HepG2 (cell line): ENCODE data around the gene AKAP8. TPM values are rescaled to one million over a fixed set of nuclear protein-coding genes. Genes with fewer than 3 reads are reported as not detected.
A peak's percentile ranks its signal among the peaks of the same experiment; 100 is the strongest.

Source experiments
- E2F5 ChIP-seq: sonication (generic); formaldehyde crosslinking; conservative IDR thresholded peaks from 2 replicates; pipeline ENCODE4 v1.4.0; 2020; ENCODE audit warnings: missing genetic modification reagents
- HDAC6 ChIP-seq: fragments of 200-600 bp; sonication (generic); IDR thresholded peaks from 2 replicates; pipeline ENCODE4 v1.7.0; 2017; ENCODE audit warnings: mild to moderate bottlenecking, antibody characterized with exemption, low read length, low read depth
- IRF2 ChIP-seq: IDR thresholded peaks from 2 replicates; pipeline ENCODE4 v1.6.1; 2018; ENCODE audit warnings: missing genetic modification reagents, missing compliant biosample characterization
- ISL2 ChIP-seq: sonication (generic); formaldehyde crosslinking; IDR thresholded peaks from 2 replicates; pipeline ENCODE4 v1.5.0; 2020; ENCODE audit warnings: missing genetic modification reagents
- KLF9 ChIP-seq: IDR thresholded peaks from 2 replicates; pipeline ENCODE4 v1.6.1; 2016; ENCODE audit warnings: low read depth
- NONO ChIP-seq, 2 experiments: fragments of 450-650 bp in 1 of 2; sonication (generic) in 1 of 2; formaldehyde crosslinking in 1 of 2; IDR thresholded peaks in 1 of 2; conservative IDR thresholded peaks in 1 of 2; 2 replicates each; pipeline versions ENCODE4 v1.6.1 to v1.8.0; 2017 to 2022; ENCODE audit warnings: mild to moderate bottlenecking in 1 of 2, missing genetic modification reagents in 1 of 2, moderate library complexity in 1 of 2
- NRL ChIP-seq: sonication (generic); formaldehyde crosslinking; IDR thresholded peaks from 2 replicates; pipeline ENCODE4 v1.5.0; 2020; ENCODE audit warnings: missing genetic modification reagents, mild to moderate bottlenecking, moderate library complexity, borderline replicate concordance
- SIX1 ChIP-seq: sonication (generic); formaldehyde crosslinking; IDR thresholded peaks from 2 replicates; pipeline ENCODE4 v1.4.0; 2020; ENCODE audit warnings: missing genetic modification reagents, borderline replicate concordance
- THAP11 ChIP-seq: IDR thresholded peaks from 2 replicates; pipeline ENCODE4 v1.6.1; 2016; ENCODE audit warnings: missing biosample characterization, missing genetic modification reagents
- ZFP1 ChIP-seq: IDR thresholded peaks from 2 replicates; pipeline ENCODE4 v1.6.1; 2016
- ZFY ChIP-seq: sonication (generic); formaldehyde crosslinking; IDR thresholded peaks from 2 replicates; pipeline ENCODE4 v1.4.0; 2020; ENCODE audit warnings: missing genetic modification reagents
- ZKSCAN5 ChIP-seq: sonication (generic); formaldehyde crosslinking; IDR thresholded peaks from 2 replicates; pipeline ENCODE4 v1.5.1; 2020; ENCODE audit warnings: mild to moderate bottlenecking, missing genetic modification reagents
- ZNF460 ChIP-seq: sonication (generic); formaldehyde crosslinking; IDR thresholded peaks from 2 replicates; pipeline ENCODE4 v1.5.1; 2020; ENCODE audit warnings: missing genetic modification reagents, mild to moderate bottlenecking, borderline replicate concordance
- ZNF572 ChIP-seq: sonication (generic); formaldehyde crosslinking; IDR thresholded peaks from 2 replicates; pipeline ENCODE4 v1.5.1; 2020; ENCODE audit warnings: mild to moderate bottlenecking, missing genetic modification reagents
- ZNF639 ChIP-seq: conservative IDR thresholded peaks from 2 replicates; pipeline ENCODE4 v1.6.1; 2018; ENCODE audit warnings: missing genetic modification reagents
- ZNF747 ChIP-seq: sonication (generic); formaldehyde crosslinking; IDR thresholded peaks from 2 replicates; pipeline ENCODE4 v1.8.1; 2023; ENCODE audit warnings: missing genetic modification reagents, mild to moderate bottlenecking, borderline replicate concordance
- ZSCAN21 ChIP-seq: sonication (generic); formaldehyde crosslinking; IDR thresholded peaks from 2 replicates; pipeline ENCODE4 v1.8.0; 2022; ENCODE audit warnings: mild to moderate bottlenecking, missing genetic modification reagents, moderate library complexity, borderline replicate concordance
- polyA plus RNA-seq, 8 experiments: library from polyadenylated mRNA; depleted of rRNA in 3 of 8; stranded (reverse) in 7 of 8; unstranded in 1 of 8; fragments of >200 nt; fragmentation: Illumina TruSeq in 4 of 8; extraction: Trizol in 4 of 8; gene quantifications; 2 replicates each; pipeline versions ENCODE4 v1.2.1 to v1.2.3, GENCODE V29; 2011 to 2016; ENCODE audit warnings: low read depth in 4 of 8, missing spikeins in 1 of 8, mixed read lengths in 1 of 8; ENCODE audit not compliant: insufficient read depth in 1 of 8
- total RNA-seq, 5 experiments: library from RNA; depleted of rRNA; stranded (reverse); fragments of >200 nt; fragmentation: Illumina TruSeq; extraction: Trizol; gene quantifications; 2 replicates each; pipeline ENCODE4 v1.2.3, GENCODE V29; 2016; ENCODE audit warnings: low read depth in 1 of 5
- TF ChIP-seq, protein P1 (sequence below): sonication (generic); formaldehyde crosslinking; IDR thresholded peaks from 2 replicates; pipeline ENCODE4 v1.9.0; 2021; ENCODE audit warnings: mild to moderate bottlenecking, missing genetic modification reagents
- TF ChIP-seq, protein P2 (sequence below): fragments of 450-650 bp; IDR thresholded peaks from 2 replicates; pipeline ENCODE4 v1.6.1; 2017; ENCODE audit warnings: mild to moderate bottlenecking

Gene AKAP8
- total and polyA plus RNA-seq, 2 of the 13 experiments (the other 11 are each of a cell fraction or from before 2014, with no cell fraction given) = 15.9 to 22.1 TPM

DNA sequence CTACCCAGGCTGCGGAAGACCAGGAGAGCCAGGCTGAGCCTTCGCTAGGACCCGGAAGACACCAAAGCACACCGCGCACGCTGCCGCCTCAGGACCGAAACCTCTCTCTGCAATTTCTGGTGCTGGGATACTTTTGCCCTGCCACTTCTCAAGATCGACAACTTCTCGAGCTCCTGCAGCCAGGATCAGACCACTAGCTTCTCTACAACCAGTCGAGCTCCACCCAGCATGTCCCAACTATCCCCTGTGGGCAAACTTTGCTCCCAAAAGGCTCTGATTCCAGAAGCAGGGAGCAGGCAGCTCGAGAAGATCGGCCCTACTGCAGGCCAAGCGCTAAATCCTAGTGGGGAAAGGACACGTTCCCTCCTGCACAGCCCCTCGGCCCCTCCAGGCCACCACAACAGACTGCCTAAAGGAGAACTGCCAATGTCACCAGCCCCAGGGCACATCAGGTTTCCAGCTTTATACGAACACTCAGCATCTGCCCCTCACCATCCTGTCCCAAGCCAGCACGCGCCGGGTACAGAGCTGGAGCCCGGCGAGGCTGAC is 979 bp downstream of the AKAP8 start (continued):
- TF ChIP-seq, protein P1, sequence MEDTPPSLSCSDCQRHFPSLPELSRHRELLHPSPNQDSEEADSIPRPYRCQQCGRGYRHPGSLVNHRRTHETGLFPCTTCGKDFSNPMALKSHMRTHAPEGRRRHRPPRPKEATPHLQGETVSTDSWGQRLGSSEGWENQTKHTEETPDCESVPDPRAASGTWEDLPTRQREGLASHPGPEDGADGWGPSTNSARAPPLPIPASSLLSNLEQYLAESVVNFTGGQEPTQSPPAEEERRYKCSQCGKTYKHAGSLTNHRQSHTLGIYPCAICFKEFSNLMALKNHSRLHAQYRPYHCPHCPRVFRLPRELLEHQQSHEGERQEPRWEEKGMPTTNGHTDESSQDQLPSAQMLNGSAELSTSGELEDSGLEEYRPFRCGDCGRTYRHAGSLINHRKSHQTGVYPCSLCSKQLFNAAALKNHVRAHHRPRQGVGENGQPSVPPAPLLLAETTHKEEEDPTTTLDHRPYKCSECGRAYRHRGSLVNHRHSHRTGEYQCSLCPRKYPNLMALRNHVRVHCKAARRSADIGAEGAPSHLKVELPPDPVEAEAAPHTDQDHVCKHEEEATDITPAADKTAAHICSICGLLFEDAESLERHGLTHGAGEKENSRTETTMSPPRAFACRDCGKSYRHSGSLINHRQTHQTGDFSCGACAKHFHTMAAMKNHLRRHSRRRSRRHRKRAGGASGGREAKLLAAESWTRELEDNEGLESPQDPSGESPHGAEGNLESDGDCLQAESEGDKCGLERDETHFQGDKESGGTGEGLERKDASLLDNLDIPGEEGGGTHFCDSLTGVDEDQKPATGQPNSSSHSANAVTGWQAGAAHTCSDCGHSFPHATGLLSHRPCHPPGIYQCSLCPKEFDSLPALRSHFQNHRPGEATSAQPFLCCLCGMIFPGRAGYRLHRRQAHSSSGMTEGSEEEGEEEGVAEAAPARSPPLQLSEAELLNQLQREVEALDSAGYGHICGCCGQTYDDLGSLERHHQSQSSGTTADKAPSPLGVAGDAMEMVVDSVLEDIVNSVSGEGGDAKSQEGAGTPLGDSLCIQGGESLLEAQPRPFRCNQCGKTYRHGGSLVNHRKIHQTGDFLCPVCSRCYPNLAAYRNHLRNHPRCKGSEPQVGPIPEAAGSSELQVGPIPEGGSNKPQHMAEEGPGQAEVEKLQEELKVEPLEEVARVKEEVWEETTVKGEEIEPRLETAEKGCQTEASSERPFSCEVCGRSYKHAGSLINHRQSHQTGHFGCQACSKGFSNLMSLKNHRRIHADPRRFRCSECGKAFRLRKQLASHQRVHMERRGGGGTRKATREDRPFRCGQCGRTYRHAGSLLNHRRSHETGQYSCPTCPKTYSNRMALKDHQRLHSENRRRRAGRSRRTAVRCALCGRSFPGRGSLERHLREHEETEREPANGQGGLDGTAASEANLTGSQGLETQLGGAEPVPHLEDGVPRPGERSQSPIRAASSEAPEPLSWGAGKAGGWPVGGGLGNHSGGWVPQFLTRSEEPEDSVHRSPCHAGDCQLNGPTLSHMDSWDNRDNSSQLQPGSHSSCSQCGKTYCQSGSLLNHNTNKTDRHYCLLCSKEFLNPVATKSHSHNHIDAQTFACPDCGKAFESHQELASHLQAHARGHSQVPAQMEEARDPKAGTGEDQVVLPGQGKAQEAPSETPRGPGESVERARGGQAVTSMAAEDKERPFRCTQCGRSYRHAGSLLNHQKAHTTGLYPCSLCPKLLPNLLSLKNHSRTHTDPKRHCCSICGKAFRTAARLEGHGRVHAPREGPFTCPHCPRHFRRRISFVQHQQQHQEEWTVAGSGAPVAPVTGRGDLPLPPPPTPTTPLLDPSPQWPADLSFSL (CRISPR knock-in tag) = no peak; the same call in 1 of the 2 replicates
- TF ChIP-seq ZNF639 (CRISPR knock-in tag) (no peak), HDAC6 (no peak), ZKSCAN5 (CRISPR knock-in tag) (0 out of 2 replicates have a peak, but pooled peaks have one; percentile 49), ZNF460 (CRISPR knock-in tag) (no peak), ZFY (CRISPR knock-in tag) (no peak), SIX1 (CRISPR knock-in tag) (no peak), ZNF572 (CRISPR knock-in tag) (no peak), IRF2 (CRISPR knock-in tag) (no peak), NRL (CRISPR knock-in tag) (peak; percentile 63; the same call in 1 of the 2 replicates), NONO (IDR thresholded peaks at IDR 0.05) (no peak), NONO (CRISPR knock-in tag; conservative IDR thresholded peaks at IDR 0.05) (no peak), ZSCAN21 (CRISPR knock-in tag) (no peak), ISL2 (CRISPR knock-in tag) (no peak), ZNF747 (CRISPR knock-in tag) (no peak), E2F5 (CRISPR knock-in tag) (peak; percentile 42; the same call in 1 of the 2 replicates), KLF9 (CRISPR knock-in tag) (no peak), ZFP1 (CRISPR knock-in tag) (no peak), THAP11 (CRISPR knock-in tag) (peak; percentile 15; the same call in 1 of the 2 replicates)
- TF ChIP-seq, protein P2, sequence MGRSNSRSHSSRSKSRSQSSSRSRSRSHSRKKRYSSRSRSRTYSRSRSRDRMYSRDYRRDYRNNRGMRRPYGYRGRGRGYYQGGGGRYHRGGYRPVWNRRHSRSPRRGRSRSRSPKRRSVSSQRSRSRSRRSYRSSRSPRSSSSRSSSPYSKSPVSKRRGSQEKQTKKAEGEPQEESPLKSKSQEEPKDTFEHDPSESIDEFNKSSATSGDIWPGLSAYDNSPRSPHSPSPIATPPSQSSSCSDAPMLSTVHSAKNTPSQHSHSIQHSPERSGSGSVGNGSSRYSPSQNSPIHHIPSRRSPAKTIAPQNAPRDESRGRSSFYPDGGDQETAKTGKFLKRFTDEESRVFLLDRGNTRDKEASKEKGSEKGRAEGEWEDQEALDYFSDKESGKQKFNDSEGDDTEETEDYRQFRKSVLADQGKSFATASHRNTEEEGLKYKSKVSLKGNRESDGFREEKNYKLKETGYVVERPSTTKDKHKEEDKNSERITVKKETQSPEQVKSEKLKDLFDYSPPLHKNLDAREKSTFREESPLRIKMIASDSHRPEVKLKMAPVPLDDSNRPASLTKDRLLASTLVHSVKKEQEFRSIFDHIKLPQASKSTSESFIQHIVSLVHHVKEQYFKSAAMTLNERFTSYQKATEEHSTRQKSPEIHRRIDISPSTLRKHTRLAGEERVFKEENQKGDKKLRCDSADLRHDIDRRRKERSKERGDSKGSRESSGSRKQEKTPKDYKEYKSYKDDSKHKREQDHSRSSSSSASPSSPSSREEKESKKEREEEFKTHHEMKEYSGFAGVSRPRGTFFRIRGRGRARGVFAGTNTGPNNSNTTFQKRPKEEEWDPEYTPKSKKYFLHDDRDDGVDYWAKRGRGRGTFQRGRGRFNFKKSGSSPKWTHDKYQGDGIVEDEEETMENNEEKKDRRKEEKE = no peak
